PFSK-1 (cell line): Measurements from ENCODE around the gene NLRP4.

Experiments used
- POLR2AphosphoS5 ChIP-seq: IDR thresholded peaks from 2 replicates; pipeline ENCODE4 v1.6.1; 2012; ENCODE audit warnings: low read depth, mild to moderate bottlenecking, control low read depth, low read length, moderate library complexity
- TAF1 ChIP-seq: IDR thresholded peaks from 2 replicates; pipeline ENCODE4 v1.6.1; 2012; ENCODE audit warnings: low read length, control low read depth, borderline replicate concordance; ENCODE audit not compliant: insufficient read depth

DNA sequence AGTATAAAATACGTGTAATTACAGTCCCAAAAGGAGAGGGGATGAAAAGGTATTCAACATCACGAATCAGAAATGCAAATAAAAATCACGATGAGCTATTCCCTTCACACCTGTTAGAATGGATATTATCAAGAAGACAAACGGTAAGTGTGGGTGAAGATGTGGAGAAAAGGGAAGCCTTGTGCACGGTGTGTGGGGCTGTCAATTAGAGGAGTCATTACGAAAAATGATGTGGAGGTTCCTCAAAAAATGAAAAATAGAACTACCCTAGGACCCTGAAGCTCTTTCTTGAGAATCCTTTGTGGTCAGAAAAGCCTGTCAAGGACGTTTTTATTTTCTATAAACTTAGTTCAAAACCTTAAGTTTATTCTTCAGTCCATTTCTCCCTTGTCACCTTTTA lies 23.9 kb upstream of the NLRP4 start:
- TF ChIP-seq TAF1 (no peak), POLR2AphosphoS5 (no peak)
